NOMO-1 treated with DMSO at 0.1 percent for 48 hours (cell line): ENCODE data around the gene C4A.
"Not testable (repeated sequence)": the region's sequence is repeated elsewhere in the genome, so short reads cannot be mapped to it uniquely, and the experiment has no call there.

Experiments
- DNase-seq: peaks from one replicate; lab custom pipeline; 2025; ENCODE audit not compliant: unreplicated experiment; lab: John Stamatoyannopoulos, UW

The C4A gene

GRCh38 chr6:32022100-32022499 is 40.2 kb downstream of the C4A start:
- not testable (repeated sequence) for DNase-seq

DNA sequence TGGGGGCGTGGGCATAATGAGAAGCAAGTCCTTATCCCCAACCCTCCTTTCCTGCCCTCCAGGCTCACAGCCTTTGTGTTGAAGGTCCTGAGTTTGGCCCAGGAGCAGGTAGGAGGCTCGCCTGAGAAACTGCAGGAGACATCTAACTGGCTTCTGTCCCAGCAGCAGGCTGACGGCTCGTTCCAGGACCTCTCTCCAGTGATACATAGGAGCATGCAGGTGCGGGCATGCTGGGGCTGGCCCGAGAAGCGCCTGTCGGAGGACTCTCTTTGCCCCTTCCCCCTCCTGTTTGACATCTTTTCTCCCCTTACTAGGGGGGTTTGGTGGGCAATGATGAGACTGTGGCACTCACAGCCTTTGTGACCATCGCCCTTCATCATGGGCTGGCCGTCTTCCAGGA is 46.8 kb downstream of the C4A start:
- DNase-seq = not testable (repeated sequence)

GRCh38 chr6:32029553-32029952 is 47.7 kb downstream of the C4A start:
- not testable (repeated sequence) for DNase-seq

DNA sequence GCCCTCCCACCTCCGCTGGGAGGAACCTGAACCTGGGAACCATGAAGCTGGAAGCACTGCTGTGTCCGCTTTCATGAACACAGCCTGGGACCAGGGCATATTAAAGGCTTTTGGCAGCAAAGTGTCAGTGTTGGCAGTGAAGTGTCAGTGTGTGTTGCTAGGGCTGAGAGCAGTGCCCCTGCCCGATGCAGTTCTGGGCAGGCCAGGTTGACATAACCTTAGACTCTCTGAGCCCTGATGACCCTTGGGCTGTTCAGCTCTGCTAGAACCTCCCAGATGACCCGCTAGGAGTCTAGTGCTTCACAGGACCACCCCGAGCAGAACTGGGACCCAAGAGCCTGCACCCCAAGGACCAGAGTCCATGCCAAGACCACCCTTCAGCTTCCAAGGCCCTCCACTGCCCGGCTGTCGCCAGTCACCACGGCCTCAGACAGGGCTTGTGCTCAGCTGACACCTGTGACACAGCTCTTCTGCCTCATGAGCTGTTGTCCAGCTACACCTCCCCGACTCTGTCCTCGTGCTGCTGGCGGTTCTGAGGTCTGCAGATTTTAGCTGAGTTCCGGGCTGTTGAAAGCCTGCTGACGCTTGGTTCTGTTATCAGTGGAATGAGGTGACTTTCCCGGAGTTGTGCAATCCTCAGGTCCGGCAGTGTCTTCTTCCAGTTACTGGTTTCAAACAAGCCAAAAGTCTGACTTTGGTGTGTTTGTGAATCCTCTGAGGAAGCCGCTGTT is 53.6 kb downstream of the C4A start:
- DNase-seq = not testable (repeated sequence)

DNA sequence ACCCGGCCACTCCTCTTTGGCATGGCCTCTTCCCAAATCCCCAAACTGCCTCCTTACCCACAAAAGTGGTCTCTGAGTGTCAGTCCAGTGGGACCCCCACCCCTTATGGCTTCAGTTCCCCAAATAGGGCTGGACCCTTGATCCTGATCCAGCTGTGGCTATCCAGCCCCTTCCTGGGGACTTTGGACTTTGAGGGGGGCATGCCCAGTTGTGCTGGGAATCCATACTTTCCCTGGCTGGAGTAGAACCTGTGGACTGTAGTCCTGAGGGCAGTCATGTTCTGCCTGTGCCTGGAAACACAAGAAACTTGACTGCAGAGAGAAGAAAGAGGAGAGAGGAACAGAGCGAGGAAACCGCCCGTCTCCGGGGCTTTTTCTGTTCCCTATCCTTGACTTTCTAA is 55.3 kb downstream of the C4A start:
- DNase-seq = not testable (repeated sequence)

DNA sequence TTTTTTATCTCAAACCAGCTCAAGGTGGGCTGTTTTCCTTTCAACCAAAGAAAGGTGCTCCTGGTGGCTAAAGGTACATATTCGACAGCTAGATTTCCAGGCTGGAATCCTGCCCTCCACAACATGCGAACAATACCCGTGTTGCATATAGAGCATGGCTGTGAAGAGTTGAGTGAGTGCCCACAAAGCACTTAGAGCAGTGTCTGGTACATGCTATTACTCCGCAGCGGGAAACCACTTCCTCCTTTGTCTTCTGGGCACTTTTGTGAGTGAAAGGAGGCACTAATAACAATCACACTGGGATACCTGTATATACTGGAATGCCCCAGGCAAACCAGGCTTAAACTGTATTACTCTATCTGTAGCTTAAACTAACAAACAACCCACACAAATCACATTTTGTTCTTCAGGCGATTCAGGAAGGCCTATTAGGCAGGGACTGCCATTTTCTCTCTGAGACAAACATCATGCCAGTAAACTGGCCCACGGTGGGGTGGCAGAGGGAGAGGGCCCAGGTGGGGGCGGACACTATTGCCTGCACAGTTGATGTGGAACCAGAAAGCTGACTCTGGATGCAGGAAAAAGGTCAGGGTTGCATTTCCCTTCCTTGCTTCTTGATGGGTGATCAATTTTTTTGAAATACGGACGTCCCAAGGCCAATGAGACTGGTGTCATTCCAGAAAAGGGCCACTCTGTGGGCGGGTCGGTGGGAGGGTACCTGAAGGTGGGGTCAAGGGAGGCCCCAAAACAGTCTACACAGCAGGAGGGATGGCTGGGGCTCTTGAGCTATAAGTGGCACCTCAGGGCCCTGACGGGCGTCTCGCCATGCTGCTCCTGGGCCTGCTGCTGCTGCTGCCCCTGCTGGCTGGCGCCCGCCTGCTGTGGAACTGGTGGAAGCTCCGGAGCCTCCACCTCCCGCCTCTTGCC is 56.0 kb downstream of the C4A start, which contains the start of gene CYP21A2:
CYP21A2 (plus strand) TSS at position 818 of the 927 bp plus-strand sequence; CDS start at position 826, 8 bp downstream.
- DNase-seq = not testable (repeated sequence)

- not testable (repeated sequence) for DNase-seq
Observed at GRCh38 chr6:32038878-32039277, 57.0 kb downstream of the C4A start.

GRCh38 chr6:32039321-32040274 is 57.7 kb downstream of the C4A start:
- DNase-seq = not testable (repeated sequence)

DNA sequence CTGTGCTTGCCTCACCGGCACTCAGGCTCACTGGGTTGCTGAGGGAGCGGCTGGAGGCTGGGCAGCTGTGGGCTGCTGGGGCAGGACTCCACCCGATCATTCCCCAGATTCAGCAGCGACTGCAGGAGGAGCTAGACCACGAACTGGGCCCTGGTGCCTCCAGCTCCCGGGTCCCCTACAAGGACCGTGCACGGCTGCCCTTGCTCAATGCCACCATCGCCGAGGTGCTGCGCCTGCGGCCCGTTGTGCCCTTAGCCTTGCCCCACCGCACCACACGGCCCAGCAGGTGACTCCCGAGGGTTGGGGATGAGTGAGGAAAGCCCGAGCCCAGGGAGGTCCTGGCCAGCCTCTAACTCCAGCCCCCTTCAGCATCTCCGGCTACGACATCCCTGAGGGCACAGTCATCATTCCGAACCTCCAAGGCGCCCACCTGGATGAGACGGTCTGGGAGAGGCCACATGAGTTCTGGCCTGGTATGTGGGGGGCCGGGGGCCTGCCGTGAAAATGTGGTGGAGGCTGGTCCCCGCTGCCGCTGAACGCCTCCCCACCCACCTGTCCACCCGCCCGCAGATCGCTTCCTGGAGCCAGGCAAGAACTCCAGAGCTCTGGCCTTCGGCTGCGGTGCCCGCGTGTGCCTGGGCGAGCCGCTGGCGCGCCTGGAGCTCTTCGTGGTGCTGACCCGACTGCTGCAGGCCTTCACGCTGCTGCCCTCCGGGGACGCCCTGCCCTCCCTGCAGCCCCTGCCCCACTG is 58.6 kb downstream of the C4A start:
- DNase-seq = not testable (repeated sequence)

DNA sequence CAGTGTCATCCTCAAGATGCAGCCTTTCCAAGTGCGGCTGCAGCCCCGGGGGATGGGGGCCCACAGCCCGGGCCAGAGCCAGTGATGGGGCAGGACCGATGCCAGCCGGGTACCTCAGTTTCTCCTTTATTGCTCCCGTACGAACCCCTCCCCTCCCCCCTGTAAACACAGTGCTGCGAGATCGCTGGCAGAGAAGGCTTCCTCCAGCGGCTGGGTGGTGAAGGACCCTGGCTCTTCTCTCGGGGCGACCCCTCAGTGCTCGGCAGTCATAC is 59.1 kb downstream of the C4A start:
- DNase-seq = not testable (repeated sequence)

GRCh38 chr6:32041385-32041784 is 59.5 kb downstream of the C4A start:
- not testable (repeated sequence) for DNase-seq

DNA sequence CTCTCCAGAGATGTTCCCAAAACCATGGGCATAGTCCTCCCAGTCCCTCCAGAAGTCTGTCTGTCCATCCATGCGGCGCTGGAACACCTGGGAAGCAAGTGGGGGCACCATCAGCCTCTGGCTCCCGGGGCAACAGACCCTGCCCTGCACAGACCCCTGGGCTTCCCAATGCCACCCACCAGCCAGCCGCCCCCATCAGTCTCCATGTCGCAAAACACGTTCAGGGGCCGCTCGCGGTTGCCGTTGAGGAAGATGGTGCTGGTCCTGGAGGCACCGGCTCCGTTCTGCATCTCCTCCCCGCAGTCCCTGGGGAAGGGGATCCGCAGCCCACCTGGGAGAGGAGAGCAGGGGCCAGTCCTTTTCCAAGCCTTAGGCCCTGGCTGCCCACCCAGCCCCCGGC is 60.4 kb downstream of the C4A start:
- DNase-seq = not testable (repeated sequence)

DNA sequence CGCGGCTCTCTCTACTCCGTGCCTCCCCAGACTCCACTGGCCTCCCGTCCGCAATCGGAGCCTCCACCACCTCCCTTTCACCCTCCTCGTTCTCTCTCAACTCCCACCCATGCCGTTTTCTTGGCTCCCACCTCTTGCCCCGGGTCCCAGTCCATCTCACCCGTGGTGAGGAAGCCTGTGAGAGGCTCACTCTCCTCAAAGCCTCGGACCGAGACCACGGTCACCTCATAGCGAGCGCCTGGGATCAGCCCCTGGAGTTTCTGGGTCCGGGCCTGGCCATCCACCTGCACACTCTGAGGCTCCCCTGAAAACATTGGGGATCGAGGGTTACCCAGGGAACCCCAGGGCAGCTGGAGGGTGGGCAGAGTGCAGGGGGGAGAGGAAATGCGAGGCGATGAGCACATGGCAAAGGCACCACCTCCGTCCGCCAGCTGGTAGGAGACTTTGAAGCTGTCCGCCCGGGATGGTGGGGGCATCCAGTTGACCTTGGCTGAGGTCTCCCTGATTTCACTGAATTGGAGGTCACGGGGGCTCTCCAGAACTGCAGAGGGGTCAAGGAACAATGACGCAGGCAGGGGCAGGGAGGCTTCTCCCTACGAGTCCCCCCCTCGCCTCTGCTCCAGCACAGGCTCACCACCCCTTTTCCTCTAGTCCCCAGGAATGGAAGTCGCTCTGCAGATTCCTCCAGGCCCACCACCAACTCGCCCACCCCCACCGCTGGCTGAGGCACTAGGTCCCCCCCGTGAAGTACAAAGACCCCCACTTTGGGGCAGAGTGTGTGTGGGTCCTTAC is 61.9 kb downstream of the C4A start:
- not testable (repeated sequence) for DNase-seq

GRCh38 chr6:32044916-32045315 is 63.1 kb downstream of the C4A start:
- DNase-seq = not testable (repeated sequence)

DNA sequence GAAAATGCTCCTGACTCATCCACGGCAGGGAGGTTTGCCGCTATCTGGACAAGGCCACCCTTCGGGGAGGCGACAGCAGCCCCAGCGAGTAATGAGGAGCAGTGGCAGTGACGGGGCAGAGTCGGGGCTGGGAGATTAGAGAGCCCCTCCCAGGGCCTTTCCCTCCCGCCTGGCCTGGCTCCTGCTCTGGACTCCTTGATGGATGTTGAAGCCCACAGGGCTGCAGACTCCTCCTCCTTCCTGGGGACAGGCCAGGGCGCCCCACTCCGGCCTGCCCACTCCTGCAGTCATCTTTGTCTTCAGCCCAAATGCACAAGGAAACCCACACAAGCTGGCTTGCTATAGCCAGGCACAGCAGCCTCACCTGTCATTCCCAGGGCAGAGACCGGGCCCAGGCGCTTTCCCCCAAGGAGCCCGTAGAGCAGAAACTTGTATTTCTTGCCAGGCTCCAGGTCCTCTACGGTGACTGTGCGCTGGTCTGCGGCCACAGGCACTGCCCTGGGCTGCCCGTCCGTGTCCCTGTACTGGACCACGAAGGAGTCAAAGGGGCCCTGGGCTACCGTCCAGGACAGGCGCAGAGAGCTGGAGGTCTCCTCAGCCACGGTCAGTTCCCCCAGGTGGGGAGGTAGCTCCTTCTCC is 64.1 kb downstream of the C4A start:
- no peak for DNase-seq

- DNase-seq = no peak
Observed at GRCh38 chr6:32046450-32047083, 64.7 kb downstream of the C4A start.

DNA sequence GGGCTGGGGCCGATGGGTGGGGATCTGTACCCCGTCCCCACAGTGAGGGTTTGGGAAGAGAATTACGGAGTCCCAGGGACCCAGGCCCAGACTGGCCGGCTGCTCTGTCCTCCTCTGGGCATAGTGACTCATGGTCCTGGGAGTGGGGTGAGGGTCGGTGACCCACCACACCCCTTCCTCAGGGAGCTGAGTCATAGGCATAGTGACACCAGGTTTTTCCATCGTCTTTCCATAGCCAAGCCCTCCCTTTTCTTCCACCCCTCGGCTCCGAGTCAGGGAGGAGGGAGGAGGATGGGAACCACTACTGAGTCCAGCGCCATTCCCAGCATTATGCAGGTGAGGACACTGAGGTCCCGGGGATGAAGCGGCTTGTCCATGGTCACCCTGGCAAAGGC is 65.2 kb downstream of the C4A start:
- no peak for DNase-seq

DNA sequence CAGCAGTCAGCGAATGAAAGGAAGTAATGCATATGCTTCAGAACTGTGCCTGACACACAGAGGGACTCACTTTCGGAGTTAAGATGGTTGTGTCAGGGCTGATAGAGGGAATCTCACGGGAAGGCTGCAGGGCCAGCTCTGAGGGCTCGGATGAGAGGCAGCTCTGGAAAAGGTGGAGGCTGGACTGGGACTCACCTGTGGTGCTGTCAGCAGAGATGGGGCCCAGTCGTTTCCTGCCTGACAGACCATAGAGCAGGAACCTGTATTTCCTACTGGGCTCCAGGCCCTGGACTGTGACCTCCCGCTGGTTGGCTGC is 65.6 kb downstream of the C4A start:
- no peak for DNase-seq
